ENCODE data around the gene SCO1. TPM values are rescaled to one million over a fixed set of nuclear protein-coding genes. Genes with fewer than 3 reads are reported as not detected.

SCO1 gene
- total and polyA plus RNA-seq, 2 donors (not counting 3 experiments of a cell fraction or from before 2014, with no cell fraction given): 11.9 to 30.8 TPM

GRCh38 chr17:10687499-10687898 lies 9.8 kb downstream of the SCO1 start:
- dilution Hi-C loops (cut with MboI; ENCODE audit: extremely low pct_ligation_motif_present, low sequenced_read_pairs) (no loop called here), intact Hi-C loops (cut with micrococcal nuclease) (no loop called here)
- Histone ChIP-seq H4K20me1 (replicated peaks; ENCODE audit: control insufficient read depth, extremely low read depth, insufficient read depth, low read length) (no peaks in the 10 kb centered on the region), H3K9ac (replicated peaks; ENCODE audit: extremely low read depth, insufficient read depth, low read length) (no peak overlapping the region), H3K4me1 (ENCODE audit: control insufficient read depth, extremely low read depth, insufficient read depth, low read length) (no peaks in the 10 kb centered on the region), H3K9me1 (replicated peaks; ENCODE audit: control insufficient read depth, extremely low read depth, insufficient read depth, low read length) (no peaks in the 10 kb centered on the region), H3K4me2 (ENCODE audit: insufficient read depth, low read length) (no peak overlapping the region), H2AFZ (ENCODE audit: low read depth, low read length) (no peak overlapping the region), H3K79me2 (ENCODE audit: control insufficient read depth, insufficient read depth, low read length) (peaks cover 45% of the 10 kb centered on the region), H3K4me3 (replicated peaks in 1 of 3; ENCODE audit: insufficient read depth in 1 of 3, low read depth in 1 of 3, low read length in 3 of 3) (no peak overlapping the region), H3K27ac (ENCODE audit: insufficient read depth, low read depth, low read length) (no peak overlapping the region), H3K9me3 (replicated peaks; ENCODE audit: control insufficient read depth, insufficient read depth, low read length) (no peaks in the 10 kb centered on the region), H3K36me3 (ENCODE audit: control insufficient read depth in 2 of 2, extremely low read depth in 1 of 2, insufficient read depth in 2 of 2, low read length in 2 of 2) (peaks cover 7 to 17% of the 10 kb centered on the region in 2 experiments), H3K27me3 (ENCODE audit: control insufficient read depth in 2 of 2, insufficient read depth in 2 of 2, low read length in 2 of 2) (no peaks in the 10 kb centered on the region)
- no peak for FAIRE-seq
- BruUV-seq (replicated peaks): no TSS peak
- CTCF ChIA-PET: interaction anchor here (1.1 kb wide), 1 partner anchor 50 kb away, joined by 3 read pairs; no protein-coding TSS in a partner anchor
- POLR2A ChIA-PET: interaction anchor here (0.5 kb wide), 1 partner anchor 24 kb away, joined by 6 read pairs; no protein-coding TSS in a partner anchor
- DNase-seq (ENCODE audit: low read depth, low spot score): no peak
- TF ChIP-seq EZH2 (IDR thresholded peaks at IDR 0.05; ENCODE audit: borderline replicate concordance, low read depth, low read length, severe bottlenecking) (no peak), JUN (IDR thresholded peaks at IDR 0.05; ENCODE audit: borderline replicate concordance, insufficient read depth, insufficient read length, low read depth) (no peak)
- TF ChIP-seq, protein P1, sequence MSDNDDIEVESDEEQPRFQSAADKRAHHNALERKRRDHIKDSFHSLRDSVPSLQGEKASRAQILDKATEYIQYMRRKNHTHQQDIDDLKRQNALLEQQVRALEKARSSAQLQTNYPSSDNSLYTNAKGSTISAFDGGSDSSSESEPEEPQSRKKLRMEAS (IDR thresholded peaks at IDR 0.05; ENCODE audit: insufficient read depth, insufficient read length): no peak

DNA sequence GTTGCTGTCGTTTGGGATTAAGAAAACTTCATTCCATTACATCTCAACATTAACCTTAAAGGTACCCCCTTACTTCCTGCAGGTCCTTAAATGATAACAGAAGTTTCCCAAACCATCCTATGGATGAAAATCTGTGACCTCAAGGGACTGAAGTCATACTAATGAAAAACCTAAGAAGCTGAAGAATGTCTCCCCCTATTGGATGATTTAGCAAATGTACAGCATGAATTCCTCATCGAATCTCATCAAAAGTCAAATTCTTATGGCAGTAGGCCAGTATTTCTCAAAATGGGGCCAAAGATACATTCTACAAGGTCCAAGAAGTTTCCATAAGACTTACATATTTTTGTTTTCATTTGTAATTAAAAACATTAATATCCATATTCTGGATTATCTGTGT lies 13.5 kb downstream of the SCO1 start:
- H3K27me3 ChIP-seq (ENCODE audit: control insufficient read depth in 2 of 2, insufficient read depth in 2 of 2, low read length in 2 of 2): no peaks in the 10 kb centered on the region
- BruUV-seq (replicated peaks): no TSS peak
- no peaks in the 10 kb centered on the region for H3K9me3 ChIP-seq (replicated peaks; ENCODE audit: control insufficient read depth, insufficient read depth, low read length)
- intact Hi-C loops (cut with micrococcal nuclease): loop anchor here (1.0 kb wide), 1 partner anchor 38 kb away; no protein-coding TSS in a partner anchor
- H3K27ac ChIP-seq (ENCODE audit: insufficient read depth, low read depth, low read length): no peak overlapping the region
- H3K9ac ChIP-seq (replicated peaks; ENCODE audit: extremely low read depth, insufficient read depth, low read length): no peak overlapping the region
- TF ChIP-seq GATA2 (IDR thresholded peaks at IDR 0.05; ENCODE audit: insufficient read depth, insufficient read length, low read depth, low read length) (no peak), POLR2AphosphoS5 (IDR thresholded peaks at IDR 0.05; ENCODE audit: insufficient read depth, low read depth, low read length) (no peak)
- TF ChIP-seq, protein P2, sequence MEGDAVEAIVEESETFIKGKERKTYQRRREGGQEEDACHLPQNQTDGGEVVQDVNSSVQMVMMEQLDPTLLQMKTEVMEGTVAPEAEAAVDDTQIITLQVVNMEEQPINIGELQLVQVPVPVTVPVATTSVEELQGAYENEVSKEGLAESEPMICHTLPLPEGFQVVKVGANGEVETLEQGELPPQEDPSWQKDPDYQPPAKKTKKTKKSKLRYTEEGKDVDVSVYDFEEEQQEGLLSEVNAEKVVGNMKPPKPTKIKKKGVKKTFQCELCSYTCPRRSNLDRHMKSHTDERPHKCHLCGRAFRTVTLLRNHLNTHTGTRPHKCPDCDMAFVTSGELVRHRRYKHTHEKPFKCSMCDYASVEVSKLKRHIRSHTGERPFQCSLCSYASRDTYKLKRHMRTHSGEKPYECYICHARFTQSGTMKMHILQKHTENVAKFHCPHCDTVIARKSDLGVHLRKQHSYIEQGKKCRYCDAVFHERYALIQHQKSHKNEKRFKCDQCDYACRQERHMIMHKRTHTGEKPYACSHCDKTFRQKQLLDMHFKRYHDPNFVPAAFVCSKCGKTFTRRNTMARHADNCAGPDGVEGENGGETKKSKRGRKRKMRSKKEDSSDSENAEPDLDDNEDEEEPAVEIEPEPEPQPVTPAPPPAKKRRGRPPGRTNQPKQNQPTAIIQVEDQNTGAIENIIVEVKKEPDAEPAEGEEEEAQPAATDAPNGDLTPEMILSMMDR (IDR thresholded peaks at IDR 0.05; ENCODE audit: extremely low read depth in 1 of 2, insufficient read depth in 1 of 2, low read depth in 1 of 2, low read length in 2 of 2): peak; percentile 31 to 42
- TF ChIP-seq, protein P1 (IDR thresholded peaks at IDR 0.05; ENCODE audit: insufficient read depth, insufficient read length): no peak
- FAIRE-seq (no peak), DNase-seq (ENCODE audit: low read depth, low spot score) (peak; percentile 25)
- peaks cover 10 to 22% of the 10 kb centered on the region in 2 experiments for H3K36me3 ChIP-seq (ENCODE audit: control insufficient read depth in 2 of 2, extremely low read depth in 1 of 2, insufficient read depth in 2 of 2, low read length in 2 of 2)
- CTCF ChIA-PET: interaction anchor here (0.9 to 2.5 kb wide), 9 partner anchors 9 to 63 kb away, joined by 3 to 29 read pairs (median 6); partner anchors contain the start of genes ADPRM and SCO1
- dilution Hi-C loops (cut with MboI; ENCODE audit: extremely low pct_ligation_motif_present, low sequenced_read_pairs): no loop called here
- H2AFZ ChIP-seq (ENCODE audit: low read depth, low read length): no peak overlapping the region
- POLR2A ChIA-PET: no interaction called here
- H3K4me3 ChIP-seq (replicated peaks in 1 of 3; ENCODE audit: insufficient read depth in 1 of 3, low read depth in 1 of 3, low read length in 3 of 3): no peak overlapping the region
- H3K9me1 ChIP-seq (replicated peaks; ENCODE audit: control insufficient read depth, extremely low read depth, insufficient read depth, low read length): no peaks in the 10 kb centered on the region
- peaks cover 15% of the 10 kb centered on the region for H3K79me2 ChIP-seq (ENCODE audit: control insufficient read depth, insufficient read depth, low read length)
- H3K4me2 ChIP-seq (ENCODE audit: insufficient read depth, low read length): no peak overlapping the region
- no peaks in the 10 kb centered on the region for H3K4me1 ChIP-seq (ENCODE audit: control insufficient read depth, extremely low read depth, insufficient read depth, low read length)
- H4K20me1 ChIP-seq (replicated peaks; ENCODE audit: control insufficient read depth, extremely low read depth, insufficient read depth, low read length): no peaks in the 10 kb centered on the region
